Measurements from ENCODE around the gene CENPS. TPM values are rescaled to one million over a fixed set of nuclear protein-coding genes. Genes with fewer than 3 reads are reported as not detected.

Gene CENPS
- total and polyA plus RNA-seq, 2 of the 13 experiments (the other 11 are each of a cell fraction or from before 2014, with no cell fraction given), result 3.3 to 22.0 TPM

DNA sequence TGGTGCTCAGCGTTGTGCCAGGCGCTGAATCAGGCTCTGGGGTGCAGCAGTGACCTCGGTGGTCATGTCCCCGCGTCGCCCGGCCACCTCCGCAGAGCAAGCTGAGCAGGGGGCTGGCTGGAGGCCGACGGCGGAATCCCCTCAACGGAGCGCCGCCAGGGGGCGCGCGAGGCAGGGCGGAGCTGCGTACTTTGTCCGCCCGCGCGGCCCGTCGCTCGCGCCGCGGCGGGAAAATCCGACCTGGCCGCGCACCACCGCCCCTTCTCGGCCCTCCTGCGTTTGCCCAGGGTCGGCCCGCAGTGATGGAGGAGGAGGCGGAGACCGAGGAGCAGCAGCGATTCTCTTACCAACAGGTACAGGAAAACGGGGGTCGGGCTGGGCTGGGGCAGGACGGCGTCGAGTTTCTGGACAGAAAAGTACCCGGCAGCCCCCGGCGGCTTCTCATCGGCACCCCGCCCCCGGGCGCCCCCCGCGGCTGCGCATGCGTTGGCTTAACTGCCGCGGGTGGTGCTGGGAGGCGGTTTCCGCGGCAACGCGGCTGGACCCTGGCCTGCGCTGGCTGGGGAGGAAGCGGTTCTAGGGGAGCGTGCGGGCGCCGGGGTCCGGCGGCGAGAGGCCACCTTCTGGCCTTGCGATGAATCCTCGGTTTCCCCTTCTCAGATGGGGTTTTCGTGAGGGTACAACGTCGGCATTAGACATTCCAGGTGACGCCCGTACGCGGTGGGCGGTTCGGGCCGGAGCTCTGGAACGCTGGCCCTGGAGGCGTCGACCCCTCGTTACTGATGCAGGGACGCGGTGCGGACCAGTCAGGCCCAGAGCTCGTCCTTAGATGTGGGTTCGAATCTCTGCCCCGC, at the start of gene CENPS (continued):
- TF ChIP-seq ZNF672 (CRISPR knock-in tag; IDR thresholded peaks at IDR 0.05) (peak; percentile 95), PAF1 (CRISPR knock-in tag; IDR thresholded peaks at IDR 0.05) (no peak), JARID2 (CRISPR knock-in tag; IDR thresholded peaks at IDR 0.05; ENCODE audit: insufficient replicate concordance) (no peak), NFKB2 (CRISPR knock-in tag; IDR thresholded peaks at IDR 0.05; ENCODE audit: borderline replicate concordance) (peak; percentile 97), ZC3H13 (CRISPR knock-in tag; IDR thresholded peaks at IDR 0.05) (peak; percentile 99), ZNF264 (CRISPR knock-in tag; IDR thresholded peaks at IDR 0.05) (peak; percentile 68; the same call in 1 of the 2 replicates), RORA (CRISPR knock-in tag; IDR thresholded peaks at IDR 0.05) (no peak), ZNF569 (CRISPR knock-in tag; IDR thresholded peaks at IDR 0.05; ENCODE audit: borderline replicate concordance) (peak; percentile 77; the same call in 1 of the 2 replicates), ZNF121 (CRISPR knock-in tag; IDR thresholded peaks at IDR 0.05) (no peak; the same call in 1 of the 2 replicates), HDAC2 (CRISPR knock-in tag; IDR thresholded peaks at IDR 0.05) (peak; percentile 81), RBAK (CRISPR knock-in tag; IDR thresholded peaks at IDR 0.05) (no peak), ZMYM4 (CRISPR knock-in tag; IDR thresholded peaks at IDR 0.05) (peak; percentile 80), AGO1 (IDR thresholded peaks at IDR 0.05; ENCODE audit: low read depth, low read length, poor library complexity, severe bottlenecking) (peak; percentile 59), ZNF556 (CRISPR knock-in tag; IDR thresholded peaks at IDR 0.05; ENCODE audit: borderline replicate concordance) (peak; percentile 89; the same call in 1 of the 2 replicates), RFXAP (CRISPR knock-in tag; IDR thresholded peaks at IDR 0.05; ENCODE audit: borderline replicate concordance) (peak; percentile 68; the same call in 1 of the 2 replicates), FOXM1 (CRISPR knock-in tag; IDR thresholded peaks at IDR 0.05) (0 out of 2 replicates have a peak, but pooled peaks have one; percentile 80), BHLHE40 (IDR thresholded peaks at IDR 0.05; ENCODE audit: low read length) (no peak), ZNF232 (CRISPR knock-in tag; IDR thresholded peaks at IDR 0.05; ENCODE audit: borderline replicate concordance) (peak; percentile 76; the same call in 1 of the 2 replicates)
- TF ChIP-seq, protein P1, sequence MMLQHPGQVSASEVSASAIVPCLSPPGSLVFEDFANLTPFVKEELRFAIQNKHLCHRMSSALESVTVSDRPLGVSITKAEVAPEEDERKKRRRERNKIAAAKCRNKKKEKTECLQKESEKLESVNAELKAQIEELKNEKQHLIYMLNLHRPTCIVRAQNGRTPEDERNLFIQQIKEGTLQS (CRISPR knock-in tag; IDR thresholded peaks at IDR 0.05), result no peak
- TF ChIP-seq, protein P2, sequence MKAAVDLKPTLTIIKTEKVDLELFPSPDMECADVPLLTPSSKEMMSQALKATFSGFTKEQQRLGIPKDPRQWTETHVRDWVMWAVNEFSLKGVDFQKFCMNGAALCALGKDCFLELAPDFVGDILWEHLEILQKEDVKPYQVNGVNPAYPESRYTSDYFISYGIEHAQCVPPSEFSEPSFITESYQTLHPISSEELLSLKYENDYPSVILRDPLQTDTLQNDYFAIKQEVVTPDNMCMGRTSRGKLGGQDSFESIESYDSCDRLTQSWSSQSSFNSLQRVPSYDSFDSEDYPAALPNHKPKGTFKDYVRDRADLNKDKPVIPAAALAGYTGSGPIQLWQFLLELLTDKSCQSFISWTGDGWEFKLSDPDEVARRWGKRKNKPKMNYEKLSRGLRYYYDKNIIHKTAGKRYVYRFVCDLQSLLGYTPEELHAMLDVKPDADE (CRISPR knock-in tag; IDR thresholded peaks at IDR 0.05), result no peak
- TF ChIP-seq, protein P3, sequence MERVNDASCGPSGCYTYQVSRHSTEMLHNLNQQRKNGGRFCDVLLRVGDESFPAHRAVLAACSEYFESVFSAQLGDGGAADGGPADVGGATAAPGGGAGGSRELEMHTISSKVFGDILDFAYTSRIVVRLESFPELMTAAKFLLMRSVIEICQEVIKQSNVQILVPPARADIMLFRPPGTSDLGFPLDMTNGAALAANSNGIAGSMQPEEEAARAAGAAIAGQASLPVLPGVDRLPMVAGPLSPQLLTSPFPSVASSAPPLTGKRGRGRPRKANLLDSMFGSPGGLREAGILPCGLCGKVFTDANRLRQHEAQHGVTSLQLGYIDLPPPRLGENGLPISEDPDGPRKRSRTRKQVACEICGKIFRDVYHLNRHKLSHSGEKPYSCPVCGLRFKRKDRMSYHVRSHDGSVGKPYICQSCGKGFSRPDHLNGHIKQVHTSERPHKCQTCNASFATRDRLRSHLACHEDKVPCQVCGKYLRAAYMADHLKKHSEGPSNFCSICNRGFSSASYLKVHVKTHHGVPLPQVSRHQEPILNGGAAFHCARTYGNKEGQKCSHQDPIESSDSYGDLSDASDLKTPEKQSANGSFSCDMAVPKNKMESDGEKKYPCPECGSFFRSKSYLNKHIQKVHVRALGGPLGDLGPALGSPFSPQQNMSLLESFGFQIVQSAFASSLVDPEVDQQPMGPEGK (CRISPR knock-in tag; IDR thresholded peaks at IDR 0.05), result peak; percentile 81
- TF ChIP-seq, protein P4, sequence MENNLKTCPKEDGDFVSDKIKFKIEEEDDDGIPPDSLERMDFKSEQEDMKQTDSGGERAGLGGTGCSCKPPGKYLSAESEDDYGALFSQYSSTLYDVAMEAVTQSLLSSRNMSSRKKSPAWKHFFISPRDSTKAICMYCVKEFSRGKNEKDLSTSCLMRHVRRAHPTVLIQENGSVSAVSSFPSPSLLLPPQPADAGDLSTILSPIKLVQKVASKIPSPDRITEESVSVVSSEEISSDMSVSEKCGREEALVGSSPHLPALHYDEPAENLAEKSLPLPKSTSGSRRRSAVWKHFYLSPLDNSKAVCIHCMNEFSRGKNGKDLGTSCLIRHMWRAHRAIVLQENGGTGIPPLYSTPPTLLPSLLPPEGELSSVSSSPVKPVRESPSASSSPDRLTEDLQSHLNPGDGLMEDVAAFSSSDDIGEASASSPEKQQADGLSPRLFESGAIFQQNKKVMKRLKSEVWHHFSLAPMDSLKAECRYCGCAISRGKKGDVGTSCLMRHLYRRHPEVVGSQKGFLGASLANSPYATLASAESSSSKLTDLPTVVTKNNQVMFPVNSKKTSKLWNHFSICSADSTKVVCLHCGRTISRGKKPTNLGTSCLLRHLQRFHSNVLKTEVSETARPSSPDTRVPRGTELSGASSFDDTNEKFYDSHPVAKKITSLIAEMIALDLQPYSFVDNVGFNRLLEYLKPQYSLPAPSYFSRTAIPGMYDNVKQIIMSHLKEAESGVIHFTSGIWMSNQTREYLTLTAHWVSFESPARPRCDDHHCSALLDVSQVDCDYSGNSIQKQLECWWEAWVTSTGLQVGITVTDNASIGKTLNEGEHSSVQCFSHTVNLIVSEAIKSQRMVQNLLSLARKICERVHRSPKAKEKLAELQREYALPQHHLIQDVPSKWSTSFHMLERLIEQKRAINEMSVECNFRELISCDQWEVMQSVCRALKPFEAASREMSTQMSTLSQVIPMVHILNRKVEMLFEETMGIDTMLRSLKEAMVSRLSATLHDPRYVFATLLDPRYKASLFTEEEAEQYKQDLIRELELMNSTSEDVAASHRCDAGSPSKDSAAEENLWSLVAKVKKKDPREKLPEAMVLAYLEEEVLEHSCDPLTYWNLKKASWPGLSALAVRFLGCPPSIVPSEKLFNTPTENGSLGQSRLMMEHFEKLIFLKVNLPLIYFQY (CRISPR knock-in tag; IDR thresholded peaks at IDR 0.05; ENCODE audit: borderline replicate concordance), result peak; percentile 21; the same call in 1 of the 2 replicates
